ENCODE measurements around the gene ADGRL1. TPM values are rescaled to one million over a fixed set of nuclear protein-coding genes. Genes with fewer than 3 reads are reported as not detected.
A peak's percentile ranks its signal among the peaks of the same experiment; 100 is the strongest.

Gene ADGRL1
- total and polyA plus RNA-seq, 2 of the 8 experiments (the other 6 are each of a cell fraction or from before 2014, with no cell fraction given): 95.6 to 112 TPM

GRCh38 chr19:14248578-14249011 lies 42.6 kb upstream of the ADGRL1 start:
- H2AK5ac ChIP-seq (ENCODE audit: low read depth, low read length): no peak overlapping the region
- H3K4me1 ChIP-seq (replicated peaks in 1 of 4; ENCODE audit: control insufficient read depth in 3 of 4, insufficient read depth in 4 of 4, low read length in 3 of 4): peaks cover 0 to 9% (median 0%) of the 10 kb centered on the region in 4 experiments; a peak in 2 of 7 replicates
- ChIA-PET POLR2A (ENCODE audit: partially characterized antibody) (interaction anchor here (1.0 to 1.8 kb wide), 5 partner anchors 11 to 69 kb away, joined by 3 to 7 read pairs (median 5); no protein-coding TSS in a partner anchor), CTCF (ENCODE audit: partially characterized antibody) (interaction anchor here (0.7 to 1.3 kb wide), 4 partner anchors 11 to 109 kb away, joined by 3 to 4 read pairs (median 3); no protein-coding TSS in a partner anchor)
- DNase-seq (ENCODE audit: low read depth in 1 of 2, low spot score in 2 of 2) (peak in 1 of 2 experiments; percentile 84), FAIRE-seq (no peak)
- H3K79me1 ChIP-seq (ENCODE audit: low read depth, low read length): no peaks in the 10 kb centered on the region
- H4K8ac ChIP-seq (ENCODE audit: extremely low read depth, insufficient read depth, low read length): no peak overlapping the region
- H2BK5ac ChIP-seq (ENCODE audit: low read depth, low read length): peak overlapping the region; percentile 83; the same call in 1 of the 2 replicates
- no peaks in the 10 kb centered on the region for H3K27me3 ChIP-seq (replicated peaks in 1 of 4; ENCODE audit: control insufficient read depth in 3 of 4, extremely low read depth in 1 of 4, insufficient read depth in 3 of 4, low read length in 3 of 4)
- H2BK120ac ChIP-seq (replicated peaks; ENCODE audit: low read depth, low read length): no peak overlapping the region
- peak overlapping the region; percentile 79 to 81 for H3K4me2 ChIP-seq (ENCODE audit: insufficient read depth in 1 of 2, low read depth in 2 of 2, low read length in 2 of 2)
- H4K20me1 ChIP-seq (replicated peaks in 1 of 2; ENCODE audit: control insufficient read depth in 1 of 2, insufficient read depth in 2 of 2, low read length in 2 of 2): no peaks in the 10 kb centered on the region
- H2AFZ ChIP-seq (ENCODE audit: low read length): no peak overlapping the region
- H3K36me3 ChIP-seq (ENCODE audit: control insufficient read depth in 2 of 4, insufficient read depth in 4 of 4, low read length in 3 of 4): no peaks in the 10 kb centered on the region
- no peaks in the 10 kb centered on the region; the same call in 1 of the 2 replicates for H3K23me2 ChIP-seq (ENCODE audit: low read depth, low read length)
- H4K5ac ChIP-seq (ENCODE audit: insufficient read length, low read depth, low read length): no peak overlapping the region
- H3K4me3 ChIP-seq (ENCODE audit: extremely low read depth in 1 of 4, insufficient read depth in 2 of 4, low read depth in 3 of 4, low read length in 4 of 4): peak overlapping the region; percentile 35 to 66 (median 44); a peak in 7 of 8 replicates
- no peak overlapping the region for H3K4ac ChIP-seq (replicated peaks; ENCODE audit: insufficient read length, low read depth, low read length)
- no peak overlapping the region for H3K23ac ChIP-seq (ENCODE audit: insufficient read length)
- H2BK20ac ChIP-seq (ENCODE audit: low read length): no peak overlapping the region
- no peaks in the 10 kb centered on the region for H3K9me3 ChIP-seq (ENCODE audit: insufficient read depth in 2 of 2, low read depth in 1 of 2, low read length in 1 of 2)
- peak overlapping the region; percentile 91; the same call in 1 of the 2 replicates for H3K27ac ChIP-seq (ENCODE audit: low read depth, low read length)
- H4K91ac ChIP-seq (replicated peaks; ENCODE audit: insufficient read length, low read length): no peak overlapping the region
- H3K18ac ChIP-seq (ENCODE audit: extremely low read depth, low read length): peak overlapping the region; percentile 71; the same call in 1 of the 2 replicates
- H3K79me2 ChIP-seq (ENCODE audit: control insufficient read depth in 1 of 2, insufficient read depth in 2 of 2, low read length in 2 of 2): no peaks in the 10 kb centered on the region
- 10% methylated on average over 2 of the region's 20 CpGs; no CpG with 5 or more reads in 1 of the 2 experiments for WGBS, 2 experiments (ENCODE audit: extremely low coverage in 1 of 2, insufficient coverage in 1 of 2, insufficient read length in 1 of 2, insufficient replicate concordance in 2 of 2, low coverage in 1 of 2, low lambda C conversion rate in 2 of 2, missing lambda C conversion rate in 1 of 2)
- H3K56ac ChIP-seq (replicated peaks; ENCODE audit: insufficient read length, low read depth, low read length): no peak overlapping the region
- H3K9ac ChIP-seq (replicated peaks in 1 of 4; ENCODE audit: extremely low read depth in 1 of 4, low read depth in 3 of 4, low read length in 3 of 4): peak overlapping the region in 3 of 4 experiments; percentile 63 to 76 (median 74); a peak in 4 of 7 replicates
- H3K14ac ChIP-seq (ENCODE audit: insufficient read length): no peak overlapping the region
- H2BK15ac ChIP-seq (ENCODE audit: low read length): no peak overlapping the region
- H2BK12ac ChIP-seq (ENCODE audit: low read depth, low read length): no peak overlapping the region
- no peak for TF ChIP-seq CBX8 (IDR thresholded peaks at IDR 0.05; ENCODE audit: borderline replicate concordance, low read depth, low read length)
- TF ChIP-seq SIX5 (IDR thresholded peaks at IDR 0.05; ENCODE audit: low read depth, low read length): no peak
- TF ChIP-seq CHD2 (IDR thresholded peaks at IDR 0.05; ENCODE audit: low read length): peak; percentile 66; the same call in 1 of the 2 replicates
- TF ChIP-seq NANOG (IDR thresholded peaks at IDR 0.05; ENCODE audit: insufficient read depth, low read depth, low read length, poor library complexity, severe bottlenecking): peak; percentile 32
- TF ChIP-seq BACH1 (IDR thresholded peaks at IDR 0.05; ENCODE audit: low read length): no peak
- TF ChIP-seq SAP30 (IDR thresholded peaks at IDR 0.05; ENCODE audit: insufficient read depth, insufficient replicate concordance, low read length): no peak
- TF ChIP-seq SP1 (IDR thresholded peaks at IDR 0.05; ENCODE audit: low read depth, low read length): peak; percentile 71; the same call in 1 of the 2 replicates
- TF ChIP-seq EGR1 (IDR thresholded peaks at IDR 0.05; ENCODE audit: borderline replicate concordance, low read depth, low read length): peak; percentile 83
- TF ChIP-seq TCF12 (IDR thresholded peaks at IDR 0.05; ENCODE audit: low read depth, low read length): peak; percentile 75; the same call in 1 of the 2 replicates
- TF ChIP-seq TBP (IDR thresholded peaks at IDR 0.05; ENCODE audit: low read depth, low read length): 0 out of 2 replicates have a peak, but pooled peaks have one; percentile 20
- TF ChIP-seq EP300 (IDR thresholded peaks at IDR 0.05; ENCODE audit: borderline replicate concordance in 1 of 2, low read depth in 2 of 2, low read length in 2 of 2): peak in 1 of 2 experiments; percentile 93; a peak in 1 of 3 replicates
- peak; percentile 46 to 51 for TF ChIP-seq POLR2A (IDR thresholded peaks at IDR 0.05; ENCODE audit: control extremely low read depth in 1 of 2, low read depth in 2 of 2, low read length in 2 of 2)
- peak in 1 of 2 experiments; percentile 20; a peak in 2 of 4 replicates for TF ChIP-seq RAD21 (IDR thresholded peaks at IDR 0.05 in 1 of 2, conservative IDR thresholded peaks at IDR 0.05 in 1 of 2; ENCODE audit: low read depth in 2 of 2, low read length in 2 of 2)
